ENCODE measurements around the gene CALML3. TPM values are rescaled to one million over a fixed set of nuclear protein-coding genes. Genes with fewer than 3 reads are reported as not detected.

Gene CALML3
- total and polyA plus RNA-seq, 10 of the 15 experiments (the other 5 are each of a cell fraction or from before 2014, with no cell fraction given): not detected

DNA sequence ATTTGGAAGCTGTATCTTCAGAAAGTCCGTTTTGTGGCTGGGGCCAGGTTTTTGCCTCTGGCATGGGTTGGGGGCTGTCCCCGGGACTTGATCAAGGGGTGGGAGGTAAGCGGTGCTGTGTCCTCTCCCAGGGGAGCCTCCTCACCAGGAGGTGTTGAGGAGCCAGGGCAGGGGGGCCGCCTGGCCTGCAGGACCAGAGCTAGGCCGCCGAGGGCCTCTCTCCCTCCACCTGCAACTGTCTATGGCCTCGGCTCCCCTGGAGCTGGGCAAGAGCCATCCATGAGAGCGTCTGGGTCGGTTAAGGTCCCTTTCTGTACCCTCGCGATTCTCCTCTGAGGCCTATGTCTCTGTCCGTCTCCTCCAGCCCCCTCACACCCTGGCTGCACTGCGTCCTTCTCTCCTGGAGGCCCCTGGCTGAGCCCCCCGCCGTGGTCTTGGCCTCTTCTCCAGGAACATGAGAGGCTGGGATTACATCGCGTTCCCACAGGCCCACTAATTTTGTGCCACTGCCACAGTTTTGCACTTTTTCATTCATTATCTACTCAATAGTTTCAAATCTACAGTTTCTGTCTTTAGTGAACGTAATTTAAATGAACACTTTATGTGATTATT, 46.0 kb upstream of the CALML3 start:
- no peak overlapping the region for H3K27ac ChIP-seq (ENCODE audit: control insufficient read depth, insufficient read depth)
- no peak for DNase-seq (ENCODE audit: low read depth, low spot score)
- peaks cover 2 to 9% of the 10 kb centered on the region in 2 experiments; a peak in 3 of 4 replicates for H3K27me3 ChIP-seq (replicated peaks in 1 of 2; ENCODE audit: control insufficient read depth in 2 of 2, insufficient read depth in 2 of 2, low read length in 1 of 2)
- no peaks in the 10 kb centered on the region for H3K36me3 ChIP-seq (ENCODE audit: control insufficient read depth in 2 of 2, insufficient read depth in 2 of 2, low read length in 1 of 2)
- POLR2A ChIA-PET: interaction anchor here (0.5 kb wide), 1 partner anchor 104 kb away, joined by 3 read pairs; no protein-coding TSS in a partner anchor
- 55% methylated on average over 18 of the region's 18 CpGs for WGBS (ENCODE audit: insufficient coverage, insufficient replicate concordance, low lambda C conversion rate, missing lambda C conversion rate)
- SMC1A ChIA-PET (ENCODE audit: uncharacterized antibody, unreplicated experiment): interaction anchor here (1.3 kb wide), 1 partner anchor 39 kb away, joined by 4 read pairs; no protein-coding TSS in a partner anchor
- H3K79me2 ChIP-seq (ENCODE audit: control insufficient read depth, insufficient read depth, low read length): no peaks in the 10 kb centered on the region
- no peak overlapping the region for H3K4me2 ChIP-seq (ENCODE audit: control insufficient read depth, insufficient read depth)
- CTCF ChIA-PET: interaction anchor here (1.1 to 1.2 kb wide), 2 partner anchors 10 to 32 kb away, joined by 3 to 4 read pairs; no protein-coding TSS in a partner anchor
- no peaks in the 10 kb centered on the region; the same call in 1 of the 2 replicates for H3K4me1 ChIP-seq (ENCODE audit: control insufficient read depth, insufficient read depth, low read length)
- no peak for FAIRE-seq
- H4K20me1 ChIP-seq (ENCODE audit: control insufficient read depth, insufficient read depth): no peaks in the 10 kb centered on the region
- in situ Hi-C loops (cut with MboI): no loop called here
- no peak overlapping the region for H3K9ac ChIP-seq (ENCODE audit: control insufficient read depth, insufficient read depth, low read length)
- RAD21 ChIA-PET (ENCODE audit: unreplicated experiment): no interaction called here
- H3K9me3 ChIP-seq (replicated peaks; ENCODE audit: control insufficient read depth, insufficient read depth, low read length): no peaks in the 10 kb centered on the region; the same call in 2 of the 3 replicates
- intact Hi-C loops (cut with micrococcal nuclease; ENCODE audit: unreplicated experiment): no loop called here
- no peak for ATAC-seq
- no TSS peak for BruUV-seq (replicated peaks)
- no peak overlapping the region for H2AFZ ChIP-seq (ENCODE audit: control insufficient read depth, low read depth, low read length)
- H3K4me3 ChIP-seq: no peak overlapping the region
- no peak for TF ChIP-seq TCF3 (IDR thresholded peaks at IDR 0.05; ENCODE audit: borderline replicate concordance, insufficient read depth, low read depth, low read length)
- TF ChIP-seq CHD2 (IDR thresholded peaks at IDR 0.05; ENCODE audit: borderline replicate concordance, low read depth, low read length): no peak
- no peak for TF ChIP-seq ZNF384 (IDR thresholded peaks at IDR 0.05; ENCODE audit: borderline replicate concordance, low read depth, low read length)
- TF ChIP-seq SREBF1 (IDR thresholded peaks at IDR 0.05; ENCODE audit: low read length): no peak
- TF ChIP-seq, protein P1, sequence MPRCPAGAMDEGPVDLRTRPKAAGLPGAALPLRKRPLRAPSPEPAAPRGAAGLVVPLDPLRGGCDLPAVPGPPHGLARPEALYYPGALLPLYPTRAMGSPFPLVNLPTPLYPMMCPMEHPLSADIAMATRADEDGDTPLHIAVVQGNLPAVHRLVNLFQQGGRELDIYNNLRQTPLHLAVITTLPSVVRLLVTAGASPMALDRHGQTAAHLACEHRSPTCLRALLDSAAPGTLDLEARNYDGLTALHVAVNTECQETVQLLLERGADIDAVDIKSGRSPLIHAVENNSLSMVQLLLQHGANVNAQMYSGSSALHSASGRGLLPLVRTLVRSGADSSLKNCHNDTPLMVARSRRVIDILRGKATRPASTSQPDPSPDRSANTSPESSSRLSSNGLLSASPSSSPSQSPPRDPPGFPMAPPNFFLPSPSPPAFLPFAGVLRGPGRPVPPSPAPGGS (IDR thresholded peaks at IDR 0.05; ENCODE audit: borderline replicate concordance, insufficient read depth, low read depth, low read length, poor library complexity, severe bottlenecking): no peak
- TF ChIP-seq, protein P2, sequence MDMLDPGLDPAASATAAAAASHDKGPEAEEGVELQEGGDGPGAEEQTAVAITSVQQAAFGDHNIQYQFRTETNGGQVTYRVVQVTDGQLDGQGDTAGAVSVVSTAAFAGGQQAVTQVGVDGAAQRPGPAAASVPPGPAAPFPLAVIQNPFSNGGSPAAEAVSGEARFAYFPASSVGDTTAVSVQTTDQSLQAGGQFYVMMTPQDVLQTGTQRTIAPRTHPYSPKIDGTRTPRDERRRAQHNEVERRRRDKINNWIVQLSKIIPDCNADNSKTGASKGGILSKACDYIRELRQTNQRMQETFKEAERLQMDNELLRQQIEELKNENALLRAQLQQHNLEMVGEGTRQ (IDR thresholded peaks at IDR 0.05; ENCODE audit: borderline replicate concordance, low read depth, low read length): no peak
- TF ChIP-seq, protein P3, sequence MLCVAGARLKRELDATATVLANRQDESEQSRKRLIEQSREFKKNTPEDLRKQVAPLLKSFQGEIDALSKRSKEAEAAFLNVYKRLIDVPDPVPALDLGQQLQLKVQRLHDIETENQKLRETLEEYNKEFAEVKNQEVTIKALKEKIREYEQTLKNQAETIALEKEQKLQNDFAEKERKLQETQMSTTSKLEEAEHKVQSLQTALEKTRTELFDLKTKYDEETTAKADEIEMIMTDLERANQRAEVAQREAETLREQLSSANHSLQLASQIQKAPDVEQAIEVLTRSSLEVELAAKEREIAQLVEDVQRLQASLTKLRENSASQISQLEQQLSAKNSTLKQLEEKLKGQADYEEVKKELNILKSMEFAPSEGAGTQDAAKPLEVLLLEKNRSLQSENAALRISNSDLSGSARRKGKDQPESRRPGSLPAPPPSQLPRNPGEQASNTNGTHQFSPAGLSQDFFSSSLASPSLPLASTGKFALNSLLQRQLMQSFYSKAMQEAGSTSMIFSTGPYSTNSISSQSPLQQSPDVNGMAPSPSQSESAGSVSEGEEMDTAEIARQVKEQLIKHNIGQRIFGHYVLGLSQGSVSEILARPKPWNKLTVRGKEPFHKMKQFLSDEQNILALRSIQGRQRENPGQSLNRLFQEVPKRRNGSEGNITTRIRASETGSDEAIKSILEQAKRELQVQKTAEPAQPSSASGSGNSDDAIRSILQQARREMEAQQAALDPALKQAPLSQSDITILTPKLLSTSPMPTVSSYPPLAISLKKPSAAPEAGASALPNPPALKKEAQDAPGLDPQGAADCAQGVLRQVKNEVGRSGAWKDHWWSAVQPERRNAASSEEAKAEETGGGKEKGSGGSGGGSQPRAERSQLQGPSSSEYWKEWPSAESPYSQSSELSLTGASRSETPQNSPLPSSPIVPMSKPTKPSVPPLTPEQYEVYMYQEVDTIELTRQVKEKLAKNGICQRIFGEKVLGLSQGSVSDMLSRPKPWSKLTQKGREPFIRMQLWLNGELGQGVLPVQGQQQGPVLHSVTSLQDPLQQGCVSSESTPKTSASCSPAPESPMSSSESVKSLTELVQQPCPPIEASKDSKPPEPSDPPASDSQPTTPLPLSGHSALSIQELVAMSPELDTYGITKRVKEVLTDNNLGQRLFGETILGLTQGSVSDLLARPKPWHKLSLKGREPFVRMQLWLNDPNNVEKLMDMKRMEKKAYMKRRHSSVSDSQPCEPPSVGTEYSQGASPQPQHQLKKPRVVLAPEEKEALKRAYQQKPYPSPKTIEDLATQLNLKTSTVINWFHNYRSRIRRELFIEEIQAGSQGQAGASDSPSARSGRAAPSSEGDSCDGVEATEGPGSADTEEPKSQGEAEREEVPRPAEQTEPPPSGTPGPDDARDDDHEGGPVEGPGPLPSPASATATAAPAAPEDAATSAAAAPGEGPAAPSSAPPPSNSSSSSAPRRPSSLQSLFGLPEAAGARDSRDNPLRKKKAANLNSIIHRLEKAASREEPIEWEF (IDR thresholded peaks at IDR 0.05; ENCODE audit: insufficient replicate concordance, low read depth, low read length): no peak
- TF ChIP-seq, protein P4, sequence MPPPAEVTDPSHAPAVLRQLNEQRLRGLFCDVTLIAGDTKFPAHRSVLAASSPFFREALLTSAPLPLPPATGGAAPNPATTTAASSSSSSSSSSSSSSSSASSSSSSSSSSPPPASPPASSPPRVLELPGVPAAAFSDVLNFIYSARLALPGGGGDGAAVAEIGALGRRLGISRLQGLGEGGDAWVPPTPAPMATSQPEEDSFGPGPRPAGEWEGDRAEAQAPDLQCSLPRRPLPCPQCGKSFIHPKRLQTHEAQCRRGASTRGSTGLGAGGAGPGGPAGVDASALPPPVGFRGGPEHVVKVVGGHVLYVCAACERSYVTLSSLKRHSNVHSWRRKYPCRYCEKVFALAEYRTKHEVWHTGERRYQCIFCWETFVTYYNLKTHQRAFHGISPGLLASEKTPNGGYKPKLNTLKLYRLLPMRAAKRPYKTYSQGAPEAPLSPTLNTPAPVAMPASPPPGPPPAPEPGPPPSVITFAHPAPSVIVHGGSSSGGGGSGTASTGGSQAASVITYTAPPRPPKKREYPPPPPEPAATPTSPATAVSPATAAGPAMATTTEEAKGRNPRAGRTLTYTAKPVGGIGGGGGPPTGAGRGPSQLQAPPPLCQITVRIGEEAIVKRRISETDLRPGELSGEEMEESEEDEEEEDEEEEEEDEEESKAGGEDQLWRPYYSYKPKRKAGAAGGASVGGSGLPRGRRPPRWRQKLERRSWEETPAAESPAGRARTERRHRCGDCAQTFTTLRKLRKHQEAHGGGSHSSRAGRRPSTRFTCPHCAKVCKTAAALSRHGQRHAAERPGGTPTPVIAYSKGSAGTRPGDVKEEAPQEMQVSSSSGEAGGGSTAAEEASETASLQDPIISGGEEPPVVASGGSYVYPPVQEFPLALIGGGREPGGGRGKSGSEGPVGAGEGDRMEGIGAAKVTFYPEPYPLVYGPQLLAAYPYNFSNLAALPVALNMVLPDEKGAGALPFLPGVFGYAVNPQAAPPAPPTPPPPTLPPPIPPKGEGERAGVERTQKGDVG (CRISPR knock-in tag; IDR thresholded peaks at IDR 0.05): no peak

Data from GM12878 (cell line).